Epithelial cell of alveolus of lung (primary cell): ENCODE results near the gene CXCL14. TPM values are rescaled to one million over a fixed set of nuclear protein-coding genes. Genes with fewer than 3 reads are reported as not detected.

ENCODE experiments used
- total RNA-seq: library from RNA; depleted of rRNA; stranded (reverse); fragments of >200 nt; gene quantifications from 2 replicates; pipeline ENCODE4 v1.2.1, GENCODE V29; 2015

Gene CXCL14, protein sequence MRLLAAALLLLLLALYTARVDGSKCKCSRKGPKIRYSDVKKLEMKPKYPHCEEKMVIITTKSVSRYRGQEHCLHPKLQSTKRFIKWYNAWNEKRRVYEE
- not detected in 2 replicates for total RNA-seq

GRCh38 chr5:135578685-135579341 lies at the start of gene CXCL14:
CXCL14 (minus strand) TSS chr5:135578991; CDS start chr5:135578778, 213 bp downstream.

GRCh38 chr5:135535820-135536801 lies 42.7 kb downstream of the CXCL14 start, which contains the start of gene NEUROG1:
NEUROG1 (minus strand) TSS chr5:135535964; CDS start chr5:135535690, 274 bp downstream.

Other genes starting within 250 kb of the CXCL14 start
- gene MACROH2A1, start 179.8 kb downstream of the CXCL14 start, total RNA-seq = 170 TPM in 2 replicates
- not detected in 2 replicates for gene DCANP1, start 131.6 kb downstream of the CXCL14 start, total RNA-seq
- gene TIFAB, start 126.6 kb downstream of the CXCL14 start, total RNA-seq = not detected in 2 replicates
- gene NEUROG1, start 43.0 kb downstream of the CXCL14 start, total RNA-seq = not detected in 2 replicates